ENCODE data around the gene LGALSL.

The LGALSL gene

DNA sequence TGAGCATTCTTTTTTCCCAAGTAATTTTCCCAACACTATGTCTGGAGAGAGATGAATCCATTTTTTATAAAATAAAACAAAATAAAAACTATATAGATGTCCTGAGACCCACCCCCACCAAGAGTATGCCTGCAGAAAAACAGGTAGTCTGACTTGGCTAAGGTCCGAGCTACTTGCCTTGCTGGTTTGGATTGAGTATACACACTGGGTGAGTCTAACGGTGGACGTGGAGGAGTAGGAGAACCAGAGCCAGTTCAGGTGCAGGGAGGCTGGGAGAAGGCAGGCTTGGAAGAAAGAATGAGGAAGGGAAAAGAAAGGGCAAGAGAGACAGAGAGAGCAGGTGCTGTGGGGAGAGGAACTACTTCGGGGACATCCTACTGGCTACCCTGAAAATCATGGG, 48.9 kb downstream of the LGALSL start:
- no peak for DNase-seq

DNA sequence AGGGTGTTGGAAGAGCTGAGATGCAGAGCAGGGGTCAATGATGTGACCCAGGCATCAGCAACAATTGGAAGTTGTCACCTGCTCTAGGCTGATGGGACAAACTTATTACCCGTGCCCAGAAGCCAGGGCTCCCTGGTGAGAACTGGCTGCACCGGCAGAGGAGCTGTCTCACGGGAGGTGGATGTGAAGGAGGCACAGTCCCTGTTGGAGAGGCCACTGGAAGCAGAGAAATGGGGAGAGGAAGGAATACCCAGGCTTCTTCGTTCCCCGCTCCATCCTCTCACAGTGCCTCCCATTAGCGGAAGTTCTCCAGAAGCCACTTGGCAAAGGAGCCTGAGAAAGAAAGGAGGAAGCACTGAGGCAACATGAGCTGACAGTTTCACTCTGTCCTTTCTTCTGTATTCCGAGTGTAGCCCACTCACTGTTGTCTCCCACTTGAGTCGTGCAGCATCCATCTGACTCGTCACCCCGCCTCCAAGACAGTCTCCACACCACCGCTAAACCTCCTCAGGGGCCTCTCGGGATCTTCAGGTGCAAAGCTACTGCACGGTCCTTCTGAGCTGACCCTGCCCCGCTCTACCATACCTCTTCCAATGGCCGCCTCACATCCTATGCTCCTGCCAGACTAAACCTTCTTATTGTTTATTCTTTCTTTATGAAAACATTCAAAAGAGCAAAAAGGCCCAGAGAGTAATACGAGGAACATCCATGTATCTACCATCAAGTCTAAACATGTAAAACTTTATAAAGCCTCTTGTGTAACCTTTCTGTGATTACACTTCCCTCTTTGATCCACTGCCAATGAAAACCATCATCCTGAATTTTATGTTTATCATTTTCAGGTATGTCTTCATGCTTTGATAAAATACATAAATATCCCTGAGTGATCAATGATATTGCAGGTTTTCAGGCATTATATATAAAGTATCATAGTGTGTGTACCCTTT, 51.1 kb downstream of the LGALSL start:
- DNase-seq = peak; percentile 75 to 86

DNA sequence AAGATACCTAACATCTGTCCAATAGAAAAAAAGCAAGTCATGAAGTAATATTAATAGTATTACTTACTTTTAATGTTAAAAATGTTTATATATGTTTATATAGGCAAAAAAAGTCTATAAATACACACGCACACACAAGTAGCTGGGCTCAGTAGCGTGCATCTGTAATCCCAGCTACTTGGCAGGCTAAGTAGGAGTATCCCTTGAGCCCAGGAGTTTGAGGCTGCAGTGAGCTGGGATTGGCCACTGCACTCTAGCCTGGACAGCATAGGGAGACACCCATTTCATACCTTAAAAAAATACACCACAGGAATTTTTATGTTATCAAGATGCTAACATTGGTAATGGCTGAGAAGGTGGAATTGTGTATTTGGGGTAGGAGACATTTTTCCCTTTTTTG, 52.7 kb downstream of the LGALSL start:
- no peak for DNase-seq
